Ovary (tissue), 9 donors: Measurements from ENCODE around the gene RABGGTB. TPM values are rescaled to one million over a fixed set of nuclear protein-coding genes. Genes with fewer than 3 reads are reported as not detected.
"Not testable (repeated sequence)": the region's sequence is repeated elsewhere in the genome, so short reads cannot be mapped to it uniquely, and the experiment has no call there.

Source experiments
- DNase-seq, 5 donors: peaks; one replicate each; pipeline ENCODE4 v3.0.0-alpha.2; 2019 to 2020
- H3K27ac ChIP-seq, 2 donors: fragments of 200-600 bp; one replicate each; pipeline versions ENCODE4 v1.5.1 to v1.8.0; 2019 to 2022
- H3K27me3 ChIP-seq: fragments of 200-600 bp; one replicate; pipeline ENCODE4 v1.8.0; 2022
- H3K36me3 ChIP-seq: fragments of 200-600 bp; sonication (generic); one replicate; pipeline ENCODE4 v1.5.1; 2019
- H3K4me1 ChIP-seq: one replicate; pipeline ENCODE4 v1.8.1; 2013; ENCODE audit warnings: mild to moderate bottlenecking, moderate library complexity; ENCODE audit not compliant: insufficient read depth
- H3K4me3 ChIP-seq: fragments of 200-600 bp; sonication (generic); one replicate; pipeline ENCODE4 v1.5.1; 2017
- H3K9me3 ChIP-seq, 2 donors: fragments of 200-600 bp in 1 of 2; sonication (generic) in 1 of 2; one replicate each; pipeline versions ENCODE4 v1.5.1 to v1.8.1; 2013 to 2019; ENCODE audit warnings: mild to moderate bottlenecking in 1 of 2, moderate library complexity in 1 of 2
- EP300 ChIP-seq: sonication (generic); formaldehyde crosslinking; IDR thresholded peaks from one replicate; pipeline ENCODE4 v1.6.1; 2017; ENCODE audit warnings: antibody characterized with exemption
- POLR2A ChIP-seq: fragments of 450-650 bp; IDR thresholded peaks from one replicate; pipeline ENCODE4 v1.6.1; 2017; ENCODE audit warnings: antibody characterized with exemption, mild to moderate bottlenecking, moderate library complexity
- WGBS, 3 donors: extraction: QIAGEN DNeasy Blood & Tissue Kit in 1 of 3; methylation state at CpG; one replicate each; pipeline versions ENCODE4 v1.1.5 to v1.1.7; 2013 to 2017; 5-methylcytosine and 5-hydroxymethylcytosine counted together
- intact Hi-C, 4 donors: fragments of 100-400 bp; cut with DNase I; formaldehyde crosslinking; loops; one replicate each; pipeline versions ENCODE4 v1.11.0 to v1.15.1; 2022 to 2023
- polyA plus RNA-seq, 2 donors: library from polyadenylated mRNA; stranded (reverse); fragments of 200-250 nt in 1 of 2; fragments of 350-450 nt in 1 of 2; fragmentation: Illumina TruSeq in 1 of 2; extraction: RNeasy Lipid Tissue Mini Kit (QIAGEN cat#74804) in 1 of 2; gene quantifications; one replicate each; pipeline ENCODE4 v1.2.3, GENCODE V29; 2013 to 2014
- small RNA-seq: library from RNA; depleted of rRNA; stranded (forward); fragments of <200 nt; gene quantifications from one replicate; pipeline ENCODE3, GENCODE V24; 2016
- total RNA-seq, 7 donors: library from RNA; depleted of rRNA in 2 of 7; stranded (reverse); fragments of >200 nt in 2 of 7; fragmentation: NEBNext Ultra II Directional in 3 of 7; extraction: Animal tissue kit (Norgen Biotek cat#: 25700) in 3 of 7; gene quantifications; one replicate each; pipeline versions ENCODE4 v1.1.0 to v1.2.4, GENCODE V29; 2016 to 2023
- TF ChIP-seq, protein P1 (sequence below), 3 donors: fragments of 450-650 bp in 2 of 3; fragments of 200-600 bp in 1 of 3; IDR thresholded peaks; one replicate each; pipeline versions ENCODE4 v1.5.1 to v1.8.0; 2016 to 2022; ENCODE audit warnings: antibody characterized with exemption in 3 of 3, mild to moderate bottlenecking in 1 of 3
- donor health status: DM: no; HTN: no; CAD: no; lungs with moderate emphysema.
- donor health status: DM: no; HTN: no; CAD: no.
- donor health status: Bipolar disorder and iron deficiency.
- donor health status: DM: yes; HTN: yes; CAD: no.
- donor health status: DM: no; HTN: no; CAD: no.
- donor health status: DM: yes; HTN: yes; CAD: no.

The RABGGTB gene
- total and polyA plus RNA-seq, 9 donors: 41.6 to 77.8 (median 55.4) TPM

GRCh38 chr1:75812065-75812464 lies 26.0 kb downstream of the RABGGTB start:
- WGBS, 3 donors: 63 to 86% (median 83%) methylated on average over 3 of the region's 3 CpGs
- Histone ChIP-seq H3K4me3 (no peak overlapping the region), H3K27me3 (no peaks in the 10 kb centered on the region), H3K4me1 (no peaks in the 10 kb centered on the region), H3K9me3 (no peaks in the 10 kb centered on the region), H3K36me3 (no peaks in the 10 kb centered on the region), H3K27ac (no peak overlapping the region)
- no peak for DNase-seq
- no peak for TF ChIP-seq EP300
- TF ChIP-seq POLR2A: no peak
- TF ChIP-seq, protein P1, sequence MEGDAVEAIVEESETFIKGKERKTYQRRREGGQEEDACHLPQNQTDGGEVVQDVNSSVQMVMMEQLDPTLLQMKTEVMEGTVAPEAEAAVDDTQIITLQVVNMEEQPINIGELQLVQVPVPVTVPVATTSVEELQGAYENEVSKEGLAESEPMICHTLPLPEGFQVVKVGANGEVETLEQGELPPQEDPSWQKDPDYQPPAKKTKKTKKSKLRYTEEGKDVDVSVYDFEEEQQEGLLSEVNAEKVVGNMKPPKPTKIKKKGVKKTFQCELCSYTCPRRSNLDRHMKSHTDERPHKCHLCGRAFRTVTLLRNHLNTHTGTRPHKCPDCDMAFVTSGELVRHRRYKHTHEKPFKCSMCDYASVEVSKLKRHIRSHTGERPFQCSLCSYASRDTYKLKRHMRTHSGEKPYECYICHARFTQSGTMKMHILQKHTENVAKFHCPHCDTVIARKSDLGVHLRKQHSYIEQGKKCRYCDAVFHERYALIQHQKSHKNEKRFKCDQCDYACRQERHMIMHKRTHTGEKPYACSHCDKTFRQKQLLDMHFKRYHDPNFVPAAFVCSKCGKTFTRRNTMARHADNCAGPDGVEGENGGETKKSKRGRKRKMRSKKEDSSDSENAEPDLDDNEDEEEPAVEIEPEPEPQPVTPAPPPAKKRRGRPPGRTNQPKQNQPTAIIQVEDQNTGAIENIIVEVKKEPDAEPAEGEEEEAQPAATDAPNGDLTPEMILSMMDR (IDR thresholded peaks at IDR 0.05): no peak
- intact Hi-C loops: no loop called here

DNA sequence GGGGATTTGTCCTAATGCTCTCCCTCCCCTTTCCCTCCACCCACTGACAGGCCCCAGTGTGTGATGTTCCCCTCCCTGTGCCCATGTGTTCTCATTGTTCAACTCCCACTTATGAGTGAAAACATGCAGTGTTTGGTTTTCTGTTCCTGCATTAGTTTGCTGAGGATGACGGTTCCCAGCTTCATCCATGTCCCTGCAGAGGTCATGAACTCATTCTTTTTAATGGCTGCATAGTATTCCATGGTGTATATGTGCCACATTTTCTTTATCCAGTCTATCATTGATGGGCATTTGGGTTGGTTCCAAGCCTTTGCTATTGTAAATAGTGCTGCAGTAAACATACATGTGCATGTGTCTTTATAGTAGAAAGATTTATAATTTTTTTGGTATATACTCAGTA lies 37.5 kb downstream of the RABGGTB start:
- DNase-seq, H3K27ac ChIP-seq, H3K9me3 ChIP-seq, H3K4me3 ChIP-seq, H3K4me1 ChIP-seq, H3K27me3 ChIP-seq, H3K36me3 ChIP-seq, intact Hi-C loops: not testable (repeated sequence)
- 65 to 79% (median 74%) methylated on average over 1 of the region's 1 CpG for WGBS, 3 donors

- intact Hi-C loops: no loop called here
- DNase-seq: no peak
- no peaks in the 10 kb centered on the region for H3K27me3 ChIP-seq
- TF ChIP-seq EP300 (no peak), POLR2A (no peak)
- TF ChIP-seq, protein P1 (IDR thresholded peaks at IDR 0.05): no peak
- WGBS, 3 donors: 63 to 69% (median 64%) methylated on average over 2 of the region's 2 CpGs
- no peaks in the 10 kb centered on the region for H3K9me3 ChIP-seq
- no peaks in the 10 kb centered on the region for H3K4me1 ChIP-seq
- no peak overlapping the region for H3K4me3 ChIP-seq
- no peak overlapping the region for H3K27ac ChIP-seq
- no peaks in the 10 kb centered on the region for H3K36me3 ChIP-seq
These were observed 50.6 kb downstream of the RABGGTB start for GRCh38 chr1:75836528-75837100.

DNA sequence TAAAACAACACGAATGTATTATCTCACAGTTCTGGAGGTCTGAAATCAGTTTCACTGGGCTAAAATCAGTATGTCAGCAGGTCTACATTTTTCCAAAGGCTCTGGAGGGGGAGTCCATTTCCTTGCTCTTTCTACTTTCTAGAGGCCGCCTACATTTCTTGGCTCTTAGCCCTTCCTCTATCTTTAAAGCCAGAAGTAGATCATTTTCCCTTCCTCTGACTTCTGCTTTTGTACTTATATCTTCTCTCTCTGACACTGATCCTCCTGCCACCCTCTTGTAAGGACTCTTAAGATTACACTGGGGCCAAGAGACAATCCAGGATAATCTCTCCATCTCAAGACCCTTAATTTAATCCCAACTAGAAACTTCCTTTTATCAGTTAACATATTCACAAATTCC lies 52.0 kb downstream of the RABGGTB start:
- H3K27ac ChIP-seq: no peak overlapping the region
- WGBS, 3 donors: 33 to 68% (median 41%) methylated on average over 2 of the region's 2 CpGs
- DNase-seq: no peak
- no peaks in the 10 kb centered on the region for H3K9me3 ChIP-seq
- no peak overlapping the region for H3K4me3 ChIP-seq
- no peaks in the 10 kb centered on the region for H3K36me3 ChIP-seq
- H3K27me3 ChIP-seq: no peaks in the 10 kb centered on the region
- intact Hi-C loops: no loop called here
- H3K4me1 ChIP-seq: no peaks in the 10 kb centered on the region
- TF ChIP-seq, protein P1 (IDR thresholded peaks at IDR 0.05): no peak
- TF ChIP-seq EP300: no peak
- TF ChIP-seq POLR2A: no peak

GRCh38 chr1:75841421-75841820 lies 55.4 kb downstream of the RABGGTB start:
- Histone ChIP-seq H3K36me3 (no peaks in the 10 kb centered on the region), H3K27me3 (no peaks in the 10 kb centered on the region), H3K4me3 (no peak overlapping the region), H3K4me1 (no peaks in the 10 kb centered on the region), H3K9me3 (no peaks in the 10 kb centered on the region), H3K27ac (no peak overlapping the region)
- no peak for DNase-seq
- TF ChIP-seq, protein P1 (IDR thresholded peaks at IDR 0.05): no peak
- intact Hi-C loops: no loop called here

Small RNA genes within 50 kb of the gene (small RNA-seq; reads per million reads assigned to genes)
- gene SNORD45A (not detected), gene SNORD45B (not detected), gene SNORD45C (not detected)

Other genes with a start within 250 kb of the RABGGTB start
- 1 to 10 TPM in 5 of 7 donors, under 1 TPM in 2; 0.62 to 2.5 (median 1.1) TPM for gene SLC44A5, start 175.1 kb upstream of the RABGGTB start, total RNA-seq
- 1 to 10 TPM; 1.1 to 1.2 TPM for gene SLC44A5, start 175.1 kb upstream of the RABGGTB start, polyA plus RNA-seq
- 10 to 100 TPM; 38.9 to 59.3 (median 54.9) TPM for gene ACADM, start 61.5 kb upstream of the RABGGTB start, total RNA-seq
- gene ACADM, start 61.5 kb upstream of the RABGGTB start, polyA plus RNA-seq: 10 to 100 TPM; 40.7 to 61.7 TPM
- gene MSH4, start 10.6 kb downstream of the RABGGTB start, total RNA-seq: under 1 TPM; 0.36 to 0.88 (median 0.62) TPM
- under 1 TPM; 0.07 to 0.16 TPM for gene MSH4, start 10.6 kb downstream of the RABGGTB start, polyA plus RNA-seq
- gene ASB17, start 146.1 kb downstream of the RABGGTB start, total RNA-seq: not detected
- gene ASB17, start 146.1 kb downstream of the RABGGTB start, polyA plus RNA-seq: not detected